CD4-positive, alpha-beta T cell treated with Interleukin-4 for 1 hour (primary cell): Measurements from ENCODE around the gene RMRP.
A peak's percentile ranks its signal among the peaks of the same experiment; 100 is the strongest.

ENCODE experiments used
- DNase-seq, 2 donors: peaks; one replicate each; pipeline ENCODE4 v3.0.0-alpha.2; 2020 to 2022

Gene RMRP

GRCh38 chr9:35657546-35658136, at the start of gene RMRP:
RMRP (minus strand) TSS chr9:35658019.
- peak; percentile 93 to 94 for DNase-seq

- DNase-seq = no peak
These were observed 49.1 kb upstream of the RMRP start for GRCh38 chr9:35706951-35707350.

GRCh38 chr9:35705836-35706430, 48.1 kb upstream of the RMRP start:
- no peak for DNase-seq

- DNase-seq = no peak
These were observed 47.6 kb upstream of the RMRP start for GRCh38 chr9:35705372-35705771.

- no peak for DNase-seq
These were observed 46.3 kb upstream of the RMRP start for GRCh38 chr9:35703906-35704672.

GRCh38 chr9:35702696-35703095, 44.9 kb upstream of the RMRP start:
- no peak for DNase-seq

GRCh38 chr9:35700942-35701341, 43.1 kb upstream of the RMRP start:
- DNase-seq = no peak

GRCh38 chr9:35700031-35700430, 42.2 kb upstream of the RMRP start:
- DNase-seq = no peak

GRCh38 chr9:35698231-35698630, 40.4 kb upstream of the RMRP start:
- no peak for DNase-seq

GRCh38 chr9:35697486-35697885, 39.7 kb upstream of the RMRP start:
- no peak for DNase-seq

- DNase-seq = peak; percentile 70 to 71
These were observed 38.8 kb upstream of the RMRP start for GRCh38 chr9:35696520-35697215.

GRCh38 chr9:35695943-35696401, 38.2 kb upstream of the RMRP start:
- DNase-seq = no peak

GRCh38 chr9:35691757-35692301, 34.0 kb upstream of the RMRP start:
- no peak for DNase-seq

GRCh38 chr9:35691334-35691650, 33.5 kb upstream of the RMRP start:
- peak in 1 of 2 donors; percentile 8 for DNase-seq

- DNase-seq = peak in 1 of 2 donors; percentile 35
These were observed 33.0 kb upstream of the RMRP start for GRCh38 chr9:35690614-35691333.

- no peak for DNase-seq
These were observed 32.4 kb upstream of the RMRP start for GRCh38 chr9:35690294-35690613.

- no peak for DNase-seq
These were observed 31.9 kb upstream of the RMRP start, which contains the start of gene TPM2 for GRCh38 chr9:35689542-35690293. TPM2 (minus strand) TSS chr9:35689925; CDS start chr9:35689817, 108 bp downstream.

GRCh38 chr9:35688558-35689541, 31.0 kb upstream of the RMRP start:
- no peak for DNase-seq

GRCh38 chr9:35687972-35688557, 30.2 kb upstream of the RMRP start:
- DNase-seq = no peak

- DNase-seq = no peak
These were observed 29.5 kb upstream of the RMRP start for GRCh38 chr9:35687306-35687705.
